MCF 10A (cell line): Measurements from ENCODE around the gene RBPJL. TPM values are rescaled to one million over a fixed set of nuclear protein-coding genes. Genes with fewer than 3 reads are reported as not detected.
A peak's percentile ranks its signal among the peaks of the same experiment; 100 is the strongest.

Experiments
- BruUV-seq: library from RNA; stranded (reverse); fragments of 400-500 nt; replicated peaks from 2 replicates; lab custom pipeline; 2021; lab: Mats Ljungman, UMichigan
- CTCF ChIA-PET: fragments of 300-600 bp; sonication (Branson Sonifier 250); formaldehyde crosslinking; extraction: SDS; loops from one replicate; lab custom pipeline; 2021; ENCODE audit warnings: antibody characterized with exemption, inconsistent platforms; lab: Yijun Ruan, JAX
- POLR2A ChIA-PET: fragments of 300-600, 350-650 bp; sonication (Branson Sonifier 250); formaldehyde crosslinking; extraction: SDS; loops from one replicate; lab custom pipeline; 2020; ENCODE audit warnings: antibody characterized with exemption, inconsistent platforms; lab: Yijun Ruan, JAX
- DNase-seq: peaks from one replicate; pipeline ENCODE4 v3.0.0-alpha.2; 2018; ENCODE audit not compliant: unreplicated experiment
- H3K27ac Mint-ChIP-seq: one replicate; pipeline ENCODE4 v1.8.0; 2022; ENCODE audit warnings: mild to moderate bottlenecking, low read depth, mixed read lengths; ENCODE audit not compliant: unreplicated experiment
- H3K27me3 Mint-ChIP-seq: one replicate; pipeline ENCODE4 v1.8.0; 2022; ENCODE audit warnings: mixed read lengths; ENCODE audit not compliant: insufficient read depth, unreplicated experiment
- H3K36me3 Mint-ChIP-seq: one replicate; pipeline ENCODE4 v1.8.0; 2022; ENCODE audit warnings: mild to moderate bottlenecking, moderate library complexity, mixed read lengths; ENCODE audit not compliant: insufficient read depth, unreplicated experiment
- H3K4me1 Mint-ChIP-seq: one replicate; pipeline ENCODE4 v1.8.0; 2022; ENCODE audit warnings: mixed read lengths; ENCODE audit not compliant: insufficient read depth, unreplicated experiment
- H3K4me3 Mint-ChIP-seq: one replicate; pipeline ENCODE4 v1.8.0; 2022; ENCODE audit warnings: mild to moderate bottlenecking, moderate library complexity, mixed read lengths; ENCODE audit not compliant: unreplicated experiment
- H3K9me3 Mint-ChIP-seq: one replicate; pipeline ENCODE4 v1.8.0; 2022; ENCODE audit warnings: mixed read lengths; ENCODE audit not compliant: unreplicated experiment
- intact Hi-C: fragments of 100-400 bp; cut with micrococcal nuclease; formaldehyde crosslinking; loops from 2 replicates; pipeline ENCODE4 v1.14.1; 2022
- total RNA-seq: library from RNA; stranded (reverse); gene quantifications from 2 replicates; pipeline ENCODE4 v1.2.3, GENCODE V29; 2022
- TF ChIP-seq, protein P1 (sequence below): fragments of 200-600 bp; IDR thresholded peaks from one replicate; pipeline ENCODE4 v1.8.0; 2022; ENCODE audit warnings: antibody characterized with exemption, mild to moderate bottlenecking; ENCODE audit not compliant: unreplicated experiment

RBPJL gene
- total RNA-seq, 1 experiment from 2014 or later = not detected

DNA sequence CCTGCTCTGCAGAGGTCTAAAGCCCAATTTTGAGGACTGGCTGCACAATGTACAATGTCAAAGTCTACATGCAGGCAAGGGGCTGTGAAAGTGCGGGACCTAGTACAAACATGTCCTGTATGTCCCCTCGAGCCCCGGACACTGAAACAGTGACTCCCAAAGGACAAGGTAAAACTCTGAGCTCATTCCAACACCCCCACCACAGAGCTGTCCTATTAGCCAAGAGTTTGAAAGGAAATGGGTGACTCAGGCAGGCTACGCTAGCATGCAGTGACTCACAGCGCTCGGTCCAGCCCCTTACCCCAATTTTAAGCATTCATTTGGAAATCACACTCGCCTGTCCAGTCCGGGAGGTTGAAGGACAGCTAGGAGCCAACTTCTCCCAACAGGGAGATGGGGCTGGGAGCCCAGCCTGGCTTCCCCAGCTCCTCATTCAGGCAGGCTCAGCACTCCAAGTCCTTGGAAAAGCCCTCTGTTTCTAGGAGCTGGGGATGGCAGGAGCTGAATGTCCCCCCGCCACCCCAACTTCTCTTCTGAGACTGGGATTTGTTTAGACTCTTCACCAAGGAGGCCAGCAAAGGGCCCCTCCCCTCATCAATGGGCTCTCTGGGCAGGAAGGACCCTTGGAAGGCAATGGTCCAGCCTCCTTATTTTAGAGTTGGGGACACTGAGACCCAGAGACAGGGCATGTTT is 37.7 kb downstream of the RBPJL start:
- H3K9me3 Mint-ChIP-seq = no peaks in the 10 kb centered on the region
- DNase-seq = peak; percentile 94
- intact Hi-C loops = no loop called here
- CTCF ChIA-PET = interaction anchor here (0.7 to 9.0 kb wide), 10 partner anchors 8 to 427 kb away, joined by 3 to 82 read pairs (median 4); partner anchors contain the start of gene SYS1
- POLR2A ChIA-PET = interaction anchor here (0.6 to 37.4 kb wide), 12 partner anchors 8 to 591 kb away, joined by 3 to 1328 read pairs (median 4); partner anchors contain the start of genes PCIF1, PIGT, SDC4 and SLPI
- no TSS peak for BruUV-seq
- H3K27ac Mint-ChIP-seq = peak overlapping the region; percentile 93
- H3K4me3 Mint-ChIP-seq = peak overlapping the region; percentile 89
- peaks cover 56% of the 10 kb centered on the region for H3K4me1 Mint-ChIP-seq
- peaks cover 18% of the 10 kb centered on the region for H3K36me3 Mint-ChIP-seq
- TF ChIP-seq, protein P1, sequence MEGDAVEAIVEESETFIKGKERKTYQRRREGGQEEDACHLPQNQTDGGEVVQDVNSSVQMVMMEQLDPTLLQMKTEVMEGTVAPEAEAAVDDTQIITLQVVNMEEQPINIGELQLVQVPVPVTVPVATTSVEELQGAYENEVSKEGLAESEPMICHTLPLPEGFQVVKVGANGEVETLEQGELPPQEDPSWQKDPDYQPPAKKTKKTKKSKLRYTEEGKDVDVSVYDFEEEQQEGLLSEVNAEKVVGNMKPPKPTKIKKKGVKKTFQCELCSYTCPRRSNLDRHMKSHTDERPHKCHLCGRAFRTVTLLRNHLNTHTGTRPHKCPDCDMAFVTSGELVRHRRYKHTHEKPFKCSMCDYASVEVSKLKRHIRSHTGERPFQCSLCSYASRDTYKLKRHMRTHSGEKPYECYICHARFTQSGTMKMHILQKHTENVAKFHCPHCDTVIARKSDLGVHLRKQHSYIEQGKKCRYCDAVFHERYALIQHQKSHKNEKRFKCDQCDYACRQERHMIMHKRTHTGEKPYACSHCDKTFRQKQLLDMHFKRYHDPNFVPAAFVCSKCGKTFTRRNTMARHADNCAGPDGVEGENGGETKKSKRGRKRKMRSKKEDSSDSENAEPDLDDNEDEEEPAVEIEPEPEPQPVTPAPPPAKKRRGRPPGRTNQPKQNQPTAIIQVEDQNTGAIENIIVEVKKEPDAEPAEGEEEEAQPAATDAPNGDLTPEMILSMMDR = no peak
- no peaks in the 10 kb centered on the region for H3K27me3 Mint-ChIP-seq

DNA sequence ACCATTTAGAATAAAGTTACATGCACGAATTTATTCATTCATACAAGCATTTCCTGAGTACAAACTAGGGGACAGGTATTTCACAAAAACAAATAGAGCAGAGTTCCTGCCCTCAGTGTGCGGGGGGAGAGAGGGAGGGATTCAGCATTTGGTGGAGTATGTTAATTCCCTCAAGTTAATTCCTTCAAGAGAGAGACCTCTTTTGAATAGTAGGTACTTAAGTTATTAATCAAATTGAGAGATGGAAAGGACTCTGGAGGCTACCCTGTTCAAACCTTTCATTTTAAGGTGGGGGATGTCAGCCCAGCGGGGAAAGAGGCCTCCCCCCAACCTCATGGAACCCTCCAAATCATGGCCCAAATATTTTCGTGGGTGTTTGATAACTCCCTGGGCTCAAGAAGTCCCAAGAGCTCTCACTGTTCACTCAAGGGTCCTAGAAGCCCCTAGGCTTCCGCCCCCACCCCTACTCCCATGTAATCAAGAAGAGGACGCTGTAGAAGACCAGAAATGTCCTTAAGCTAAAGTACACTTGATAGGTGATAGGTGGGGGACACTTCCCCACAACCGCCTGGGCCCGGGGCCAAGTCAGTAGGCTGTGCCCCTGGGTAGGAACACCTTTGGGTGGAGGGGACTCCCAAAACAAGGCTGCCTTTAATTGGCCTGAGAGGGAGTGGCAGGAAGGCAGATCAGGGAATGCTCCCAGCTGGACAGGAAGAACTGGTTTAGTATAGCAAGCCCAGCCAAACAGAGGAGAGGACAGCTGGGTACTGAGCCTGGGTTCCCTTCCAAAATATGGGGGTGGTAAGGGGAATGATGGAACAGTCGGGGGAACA is 38.7 kb downstream of the RBPJL start:
- ChIA-PET POLR2A (interaction anchor here (0.5 to 37.4 kb wide), 8 partner anchors 9 to 540 kb away, joined by 3 to 1328 read pairs (median 12); partner anchors contain the start of genes PIGT, SDC4 and SYS1), CTCF (interaction anchor here (1.1 to 9.0 kb wide), 8 partner anchors 8 to 425 kb away, joined by 4 to 82 read pairs (median 6); partner anchors contain the start of gene SYS1)
- BruUV-seq = no TSS peak
- Mint-ChIP-seq H3K4me1 (peaks cover 46% of the 10 kb centered on the region), H3K27me3 (no peaks in the 10 kb centered on the region), H3K9me3 (no peaks in the 10 kb centered on the region), H3K27ac (peak overlapping the region; percentile 93), H3K4me3 (peak overlapping the region; percentile 89), H3K36me3 (peaks cover 8% of the 10 kb centered on the region)
- peak; percentile 56 for DNase-seq
- intact Hi-C loops = loop anchor here (5.0 kb wide), 1 partner anchor 72 kb away; the partner anchor contains the start of gene PIGT
- TF ChIP-seq, protein P1 = no peak

DNA sequence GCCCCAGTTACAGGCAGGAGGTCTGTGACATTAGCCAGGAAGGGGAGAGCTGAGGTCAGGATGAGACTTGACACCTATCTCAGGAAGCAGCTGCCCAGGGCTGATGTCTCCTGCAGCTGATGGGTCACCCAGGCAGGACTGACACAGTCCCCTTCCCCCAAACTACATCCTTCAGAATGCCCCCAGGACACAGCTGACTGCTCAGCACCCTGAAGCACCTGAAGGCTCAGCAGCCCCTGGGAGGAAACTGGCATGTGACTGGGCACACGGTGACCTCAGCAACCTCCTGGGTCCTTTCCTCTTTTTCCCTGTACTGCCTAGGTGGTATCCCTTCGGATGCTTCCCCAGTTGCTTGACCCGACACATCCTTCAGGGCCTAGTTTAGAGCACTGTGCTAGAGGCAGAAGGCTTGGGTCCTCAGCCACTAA is 39.7 kb downstream of the RBPJL start:
- intact Hi-C loops = loop anchor here (5.0 kb wide), 1 partner anchor 71 kb away; the partner anchor contains the start of gene PIGT
- Mint-ChIP-seq H3K4me1 (peaks cover 37% of the 10 kb centered on the region), H3K36me3 (no peaks in the 10 kb centered on the region), H3K27me3 (no peaks in the 10 kb centered on the region), H3K4me3 (peak overlapping the region; percentile 89), H3K9me3 (no peaks in the 10 kb centered on the region), H3K27ac (peak overlapping the region; percentile 93)
- no TSS peak for BruUV-seq
- DNase-seq = no peak
- ChIA-PET POLR2A (interaction anchor here (0.6 to 37.4 kb wide), 13 partner anchors 10 to 1060 kb away, joined by 3 to 1328 read pairs (median 4); partner anchors contain the start of genes DNTTIP1, ELMO2, PIGT and SDC4), CTCF (interaction anchor here (0.6 to 9.0 kb wide), 15 partner anchors 9 to 695 kb away, joined by 3 to 82 read pairs (median 5); partner anchors contain the start of gene SYS1)
- TF ChIP-seq, protein P1 = no peak
